Choroid plexus epithelial cell (primary cell): Measurements from ENCODE around the gene MTPN.

Experiments used
- DNase-seq: peaks from one replicate; pipeline ENCODE4 v3.0.0-alpha.2; 2010; ENCODE audit warnings: low read depth
- H3K4me3 ChIP-seq: 2 replicates; pipeline ENCODE4 v1.5.1; 2011; ENCODE audit warnings: low read depth, mild to moderate bottlenecking, control low read depth, low read length, moderate library complexity
- TF ChIP-seq, protein P1 (sequence below): conservative IDR thresholded peaks from 2 replicates; pipeline ENCODE4 v1.5.1; 2011; ENCODE audit warnings: low read depth, mild to moderate bottlenecking, control low read depth, inconsistent platforms, low read length, moderate library complexity

MTPN gene

DNA sequence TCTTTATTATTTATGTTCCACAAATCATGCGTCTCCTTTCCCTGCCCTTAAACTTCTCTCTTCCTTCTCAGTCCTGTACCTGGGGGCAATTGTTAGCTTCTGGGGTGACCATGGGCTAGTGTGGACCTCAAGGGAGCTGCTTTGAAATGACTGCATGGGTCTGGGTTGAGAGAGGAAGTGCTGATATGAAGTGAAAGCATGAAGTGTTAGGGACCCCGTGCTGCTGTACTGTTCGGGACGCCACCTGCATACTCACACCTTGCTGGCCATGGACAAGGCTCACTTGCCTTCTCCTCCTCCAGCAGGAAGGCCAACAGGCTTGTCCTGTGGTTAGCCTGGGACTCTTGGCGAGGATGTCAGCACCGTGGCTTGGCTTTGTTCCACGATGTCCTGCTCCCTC, 56.7 kb downstream of the MTPN start:
- H3K4me3 ChIP-seq, result no peak overlapping the region
- DNase-seq, result no peak
- TF ChIP-seq, protein P1, sequence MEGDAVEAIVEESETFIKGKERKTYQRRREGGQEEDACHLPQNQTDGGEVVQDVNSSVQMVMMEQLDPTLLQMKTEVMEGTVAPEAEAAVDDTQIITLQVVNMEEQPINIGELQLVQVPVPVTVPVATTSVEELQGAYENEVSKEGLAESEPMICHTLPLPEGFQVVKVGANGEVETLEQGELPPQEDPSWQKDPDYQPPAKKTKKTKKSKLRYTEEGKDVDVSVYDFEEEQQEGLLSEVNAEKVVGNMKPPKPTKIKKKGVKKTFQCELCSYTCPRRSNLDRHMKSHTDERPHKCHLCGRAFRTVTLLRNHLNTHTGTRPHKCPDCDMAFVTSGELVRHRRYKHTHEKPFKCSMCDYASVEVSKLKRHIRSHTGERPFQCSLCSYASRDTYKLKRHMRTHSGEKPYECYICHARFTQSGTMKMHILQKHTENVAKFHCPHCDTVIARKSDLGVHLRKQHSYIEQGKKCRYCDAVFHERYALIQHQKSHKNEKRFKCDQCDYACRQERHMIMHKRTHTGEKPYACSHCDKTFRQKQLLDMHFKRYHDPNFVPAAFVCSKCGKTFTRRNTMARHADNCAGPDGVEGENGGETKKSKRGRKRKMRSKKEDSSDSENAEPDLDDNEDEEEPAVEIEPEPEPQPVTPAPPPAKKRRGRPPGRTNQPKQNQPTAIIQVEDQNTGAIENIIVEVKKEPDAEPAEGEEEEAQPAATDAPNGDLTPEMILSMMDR, result no peak

DNA sequence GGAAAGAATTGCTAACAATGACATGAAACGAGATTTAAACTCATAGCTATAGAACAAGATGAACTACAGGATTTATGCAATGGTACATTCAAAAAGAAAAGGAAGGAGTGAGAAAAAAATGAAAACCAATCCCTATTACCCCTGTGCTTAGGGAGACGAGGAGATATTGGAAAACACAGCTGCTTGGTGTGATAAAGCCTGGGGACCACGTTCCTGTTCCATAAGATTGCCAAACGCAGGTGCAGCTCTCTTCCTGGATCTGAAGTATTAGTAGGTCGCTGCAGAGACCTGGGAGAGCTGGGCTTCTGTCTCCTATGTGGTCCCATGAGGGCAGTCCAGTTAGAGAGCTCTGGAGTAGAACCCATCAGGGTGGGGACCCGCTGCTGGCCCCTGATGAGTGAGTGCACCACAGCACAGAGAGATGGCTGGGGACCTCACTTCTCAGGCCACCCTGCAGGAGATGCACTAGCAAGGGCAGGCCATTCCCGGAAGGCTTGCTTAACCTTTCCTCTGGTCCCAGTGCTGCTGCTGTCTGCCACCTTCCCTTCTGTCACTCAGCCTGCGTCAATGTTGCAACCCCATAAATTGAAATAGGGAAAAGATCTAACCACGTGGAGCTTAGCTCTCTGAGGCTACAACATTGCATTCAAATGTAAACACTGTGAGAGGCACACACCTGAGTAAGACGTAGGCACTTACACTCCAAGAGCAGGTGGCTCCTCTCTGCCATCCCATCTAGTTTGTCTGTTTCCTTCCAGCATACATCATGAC, 57.9 kb downstream of the MTPN start:
- TF ChIP-seq, protein P1, result no peak
- H3K4me3 ChIP-seq, result no peak overlapping the region
- no peak for DNase-seq

DNA sequence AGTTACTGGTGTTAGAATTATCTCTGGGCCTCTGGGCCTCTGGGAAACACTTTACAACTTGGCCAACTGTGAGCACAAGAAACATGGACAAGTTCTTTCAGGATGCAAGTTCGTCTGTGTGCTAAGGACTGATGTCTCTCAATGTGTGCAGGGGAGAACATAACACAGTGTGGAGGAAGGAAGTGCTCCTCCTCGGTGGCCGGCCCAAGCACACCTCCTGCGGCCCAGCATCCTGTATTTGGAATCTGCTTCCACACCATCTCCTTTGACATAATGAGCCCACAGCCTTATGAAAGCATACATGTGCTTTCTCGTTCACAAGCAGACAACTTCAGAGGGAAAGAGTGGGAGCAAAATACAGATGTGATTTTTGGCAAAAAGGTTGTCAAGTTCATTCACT, 59.0 kb downstream of the MTPN start:
- DNase-seq, result peak; percentile 13
- H3K4me3 ChIP-seq, result no peak overlapping the region
- TF ChIP-seq, protein P1, result no peak

DNA sequence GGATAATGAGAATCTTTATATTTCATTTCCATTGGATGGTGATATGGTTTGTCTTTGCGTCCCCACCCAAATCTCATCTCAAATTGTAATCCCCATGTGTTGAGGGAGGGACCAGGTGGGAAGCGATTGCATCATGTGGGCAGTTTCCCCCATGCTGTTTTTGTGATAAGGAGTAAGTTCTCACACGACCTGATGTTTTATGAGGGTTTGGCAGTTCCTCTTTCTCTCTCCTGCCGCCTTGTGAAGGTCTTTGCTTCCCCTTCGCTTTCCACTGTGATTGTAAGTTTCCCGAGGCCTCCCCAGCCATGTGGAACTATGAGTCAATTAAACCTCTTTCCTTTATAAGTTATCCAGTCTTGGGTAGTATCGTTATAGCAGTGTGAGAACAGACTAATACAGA, 59.4 kb downstream of the MTPN start:
- no peak for DNase-seq
- TF ChIP-seq, protein P1, result no peak
- no peak overlapping the region for H3K4me3 ChIP-seq

DNA sequence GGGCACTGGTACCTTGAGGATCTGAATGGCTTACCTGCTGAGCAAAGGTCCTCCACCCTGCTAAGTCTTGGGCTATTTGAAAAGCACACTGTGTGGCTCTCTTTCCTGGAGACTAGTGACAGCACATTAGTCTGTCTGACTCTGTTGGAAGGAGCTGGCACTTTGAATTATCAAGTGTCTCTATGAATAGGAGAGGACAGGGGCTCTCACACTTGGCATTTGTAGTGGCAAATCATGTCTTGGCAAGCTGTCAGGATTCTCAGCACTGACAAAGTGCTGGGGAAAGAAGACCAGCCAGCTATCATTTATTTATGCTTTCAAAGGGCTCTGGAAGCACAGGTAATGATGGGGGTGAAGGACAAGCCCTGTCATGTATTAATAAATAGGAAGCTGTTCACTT, 62.8 kb downstream of the MTPN start:
- TF ChIP-seq, protein P1, result no peak
- DNase-seq, result no peak

DNA sequence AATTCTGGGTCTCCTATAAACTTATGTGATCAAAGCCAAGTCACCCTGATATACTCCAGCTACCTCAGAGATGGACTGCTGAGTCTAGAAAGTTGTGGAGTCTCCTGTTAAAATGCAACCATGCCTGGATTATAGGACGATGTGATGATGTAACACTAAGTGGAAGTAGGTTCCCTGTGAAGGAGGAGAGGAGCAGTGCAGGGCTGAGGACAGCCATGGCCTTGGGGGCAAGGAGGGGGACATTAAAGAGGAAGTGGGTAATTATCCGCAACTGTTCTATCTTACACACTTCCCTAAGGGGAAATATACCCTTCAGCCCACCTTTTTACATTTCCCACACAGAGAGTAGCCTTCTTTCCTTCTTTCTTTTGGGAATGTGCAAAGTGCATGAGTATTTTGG, 63.8 kb downstream of the MTPN start:
- no peak for DNase-seq
- H3K4me3 ChIP-seq, result no peak overlapping the region
- TF ChIP-seq, protein P1, result no peak

More for the DNA sequence above, 62.8 kb downstream of the MTPN start:
- H3K4me3 ChIP-seq, result no peak overlapping the region

DNA sequence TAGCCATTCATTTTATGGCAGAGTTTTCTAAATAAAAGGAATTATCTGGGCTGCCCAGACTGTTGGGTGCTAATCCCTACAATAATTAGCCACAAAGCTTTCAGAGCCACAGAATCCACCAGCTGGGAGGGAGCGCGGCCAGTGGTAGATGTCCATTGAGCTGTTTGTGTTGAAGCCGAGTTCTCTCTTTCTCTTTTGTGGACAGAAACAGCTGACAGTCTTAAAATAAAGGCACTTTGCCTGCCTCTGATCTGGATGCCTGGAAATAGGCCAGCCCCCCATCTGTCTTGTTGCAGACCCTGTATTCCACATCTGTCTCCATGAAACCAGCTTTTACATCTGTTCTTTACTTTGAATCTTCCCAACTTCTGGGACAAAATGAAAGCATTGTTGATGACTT, 66.1 kb downstream of the MTPN start:
- DNase-seq, result no peak
- TF ChIP-seq, protein P1, result no peak

More for the DNA sequence above, 66.1 kb downstream of the MTPN start:
- H3K4me3 ChIP-seq, result no peak overlapping the region
